ENCODE measurements around the gene KRT17. TPM values are rescaled to one million over a fixed set of nuclear protein-coding genes. Genes with fewer than 3 reads are reported as not detected.
"Not testable (repeated sequence)": the region's sequence is repeated elsewhere in the genome, so short reads cannot be mapped to it uniquely, and the experiment has no call there.

Gene KRT17
- total RNA-seq, 4 donors from 2014 or later = 0.70 to 12.6 TPM; not detected in 2

DNA sequence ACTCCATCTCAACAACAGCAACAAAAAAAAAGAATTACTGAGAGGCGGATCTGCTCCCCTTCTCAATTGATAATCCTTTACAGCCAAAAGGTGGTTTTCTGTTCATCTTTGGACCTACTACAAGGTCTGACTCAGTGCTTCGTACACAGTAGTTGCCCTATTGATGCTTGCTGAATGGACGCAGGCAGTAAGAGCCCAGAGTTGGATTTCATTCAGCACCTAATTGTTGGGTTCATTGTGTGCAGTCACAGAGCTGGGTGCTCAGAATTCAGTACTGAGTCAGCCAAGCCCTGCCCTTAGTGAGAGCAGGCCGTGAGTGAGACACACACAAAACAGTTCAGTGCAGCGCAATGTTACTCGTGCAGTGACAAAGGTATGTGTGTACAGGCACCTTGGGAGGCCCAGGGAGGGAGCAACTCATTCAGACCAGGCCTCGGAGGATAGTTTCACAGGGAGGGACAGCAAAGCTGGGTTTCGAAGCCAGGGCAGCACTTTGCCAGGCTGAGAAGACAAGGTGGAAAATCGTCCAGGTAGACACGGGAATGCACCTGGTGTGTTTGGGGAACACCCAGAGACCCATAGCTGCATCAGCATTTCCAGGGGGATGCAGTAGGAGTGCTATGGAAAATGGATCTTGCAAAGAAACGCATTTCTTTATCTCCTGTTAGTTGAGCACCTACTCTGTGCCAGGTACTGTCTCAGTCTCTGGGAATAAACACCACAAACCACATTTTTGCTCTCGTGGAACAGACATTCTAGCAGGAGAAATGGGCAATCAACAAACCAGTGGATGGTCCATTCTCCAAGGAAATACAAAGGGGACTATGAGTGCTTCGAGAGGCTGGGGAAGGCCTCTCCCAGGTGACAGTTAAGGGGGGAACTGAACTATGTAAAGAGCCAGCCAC, 18.1 kb upstream of the KRT17 start:
- H3K9me3 ChIP-seq = no peaks in the 10 kb centered on the region
- no peak for DNase-seq
- H3K36me3 ChIP-seq = no peaks in the 10 kb centered on the region
- TF ChIP-seq, protein P1, sequence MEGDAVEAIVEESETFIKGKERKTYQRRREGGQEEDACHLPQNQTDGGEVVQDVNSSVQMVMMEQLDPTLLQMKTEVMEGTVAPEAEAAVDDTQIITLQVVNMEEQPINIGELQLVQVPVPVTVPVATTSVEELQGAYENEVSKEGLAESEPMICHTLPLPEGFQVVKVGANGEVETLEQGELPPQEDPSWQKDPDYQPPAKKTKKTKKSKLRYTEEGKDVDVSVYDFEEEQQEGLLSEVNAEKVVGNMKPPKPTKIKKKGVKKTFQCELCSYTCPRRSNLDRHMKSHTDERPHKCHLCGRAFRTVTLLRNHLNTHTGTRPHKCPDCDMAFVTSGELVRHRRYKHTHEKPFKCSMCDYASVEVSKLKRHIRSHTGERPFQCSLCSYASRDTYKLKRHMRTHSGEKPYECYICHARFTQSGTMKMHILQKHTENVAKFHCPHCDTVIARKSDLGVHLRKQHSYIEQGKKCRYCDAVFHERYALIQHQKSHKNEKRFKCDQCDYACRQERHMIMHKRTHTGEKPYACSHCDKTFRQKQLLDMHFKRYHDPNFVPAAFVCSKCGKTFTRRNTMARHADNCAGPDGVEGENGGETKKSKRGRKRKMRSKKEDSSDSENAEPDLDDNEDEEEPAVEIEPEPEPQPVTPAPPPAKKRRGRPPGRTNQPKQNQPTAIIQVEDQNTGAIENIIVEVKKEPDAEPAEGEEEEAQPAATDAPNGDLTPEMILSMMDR (IDR thresholded peaks at IDR 0.05) = no peak
- H3K27ac ChIP-seq = no peak overlapping the region
- no peak overlapping the region for H3K4me3 ChIP-seq
- H3K4me1 ChIP-seq = no peaks in the 10 kb centered on the region
- H3K27me3 ChIP-seq = no peaks in the 10 kb centered on the region
- intact Hi-C loops (cut with DNase I; ENCODE audit: low total_unique reads) = loop anchor here (10.0 kb wide), 1 partner anchor 788 kb away; no protein-coding TSS in a partner anchor

DNA sequence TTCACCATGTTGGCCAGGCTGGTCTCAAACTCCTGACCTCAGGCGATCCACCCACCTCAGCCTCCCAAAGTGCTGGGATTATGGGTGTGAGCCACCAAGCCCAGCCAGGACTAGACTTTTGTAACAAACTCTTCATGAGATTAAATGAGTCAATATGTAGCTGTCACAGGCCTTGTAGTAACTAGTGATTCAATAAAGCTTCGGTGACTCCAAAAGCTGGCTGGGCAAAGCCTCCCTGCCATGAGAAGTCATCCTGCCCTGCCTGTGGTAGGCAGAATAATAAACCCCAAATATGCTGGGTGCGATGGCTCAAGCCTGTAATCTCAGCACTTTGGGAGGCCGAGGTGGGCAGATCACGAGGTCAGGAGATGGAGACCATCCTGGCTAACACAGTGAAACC, 16.2 kb upstream of the KRT17 start:
- not testable (repeated sequence) for DNase-seq, H3K4me1 ChIP-seq, H3K4me3 ChIP-seq, H3K9me3 ChIP-seq, H3K36me3 ChIP-seq, H3K27ac ChIP-seq, H3K27me3 ChIP-seq
- intact Hi-C loops (cut with DNase I; ENCODE audit: low total_unique reads) = loop anchor here (10.0 kb wide), 1 partner anchor 786 kb away; no protein-coding TSS in a partner anchor

DNA sequence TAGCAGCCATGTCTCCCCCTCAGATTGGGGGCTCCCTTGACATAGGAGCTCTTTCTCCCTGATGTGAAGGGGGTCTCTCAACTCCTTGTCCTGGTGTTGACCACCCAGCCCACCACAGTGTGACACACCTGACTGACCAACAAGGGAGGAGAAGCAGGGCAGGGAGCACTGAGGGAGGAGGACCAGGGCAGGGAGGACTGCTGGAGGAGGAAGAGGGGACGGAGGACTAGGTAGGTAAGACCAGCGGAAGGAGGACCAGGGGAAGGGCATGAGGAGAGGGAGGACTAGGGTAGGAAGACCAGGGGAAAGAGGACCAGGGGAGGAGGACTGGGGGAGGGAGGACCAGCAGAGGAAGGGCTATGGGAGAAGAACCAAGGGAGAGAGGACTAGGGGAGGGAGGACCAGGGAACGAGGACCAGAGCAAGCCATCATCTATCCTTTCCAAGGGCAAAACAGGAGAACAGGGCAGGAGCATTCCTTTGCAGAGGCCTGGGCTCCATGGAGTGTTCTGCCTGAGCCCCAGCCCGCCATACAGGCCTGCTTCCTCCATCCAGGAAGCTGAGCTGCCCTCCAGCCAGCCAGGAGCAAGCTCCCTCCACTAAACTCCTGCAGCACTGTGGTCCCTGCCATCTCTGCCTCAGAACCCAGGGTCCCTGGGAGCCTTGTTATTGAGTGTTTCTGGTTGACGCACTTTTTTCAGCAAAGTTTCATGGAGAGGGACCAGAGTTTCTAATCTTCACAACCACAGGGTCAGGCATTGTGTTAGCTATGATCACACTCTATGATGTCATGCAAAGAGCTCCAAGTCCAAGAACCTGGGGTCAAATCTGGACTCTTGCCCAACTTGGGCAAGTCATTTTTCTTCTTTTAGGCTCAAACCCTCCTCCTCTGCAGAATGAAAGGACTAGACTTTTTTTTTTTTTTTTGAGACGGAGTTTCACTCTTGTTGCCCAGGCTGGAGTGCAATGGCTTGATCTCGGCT, 15.4 kb upstream of the KRT17 start:
- no peak for DNase-seq
- intact Hi-C loops (cut with DNase I; ENCODE audit: low total_unique reads) = loop anchor here (10.0 kb wide), 1 partner anchor 785 kb away; no protein-coding TSS in a partner anchor
- H3K4me3 ChIP-seq = no peak overlapping the region
- no peaks in the 10 kb centered on the region for H3K27me3 ChIP-seq
- TF ChIP-seq, protein P1 (IDR thresholded peaks at IDR 0.05) = no peak
- TF ChIP-seq POLR2A (IDR thresholded peaks at IDR 0.05) = no peak
- H3K27ac ChIP-seq = no peak overlapping the region
- no peaks in the 10 kb centered on the region for H3K36me3 ChIP-seq
- no peaks in the 10 kb centered on the region for H3K9me3 ChIP-seq
- H3K4me1 ChIP-seq = no peaks in the 10 kb centered on the region

DNA sequence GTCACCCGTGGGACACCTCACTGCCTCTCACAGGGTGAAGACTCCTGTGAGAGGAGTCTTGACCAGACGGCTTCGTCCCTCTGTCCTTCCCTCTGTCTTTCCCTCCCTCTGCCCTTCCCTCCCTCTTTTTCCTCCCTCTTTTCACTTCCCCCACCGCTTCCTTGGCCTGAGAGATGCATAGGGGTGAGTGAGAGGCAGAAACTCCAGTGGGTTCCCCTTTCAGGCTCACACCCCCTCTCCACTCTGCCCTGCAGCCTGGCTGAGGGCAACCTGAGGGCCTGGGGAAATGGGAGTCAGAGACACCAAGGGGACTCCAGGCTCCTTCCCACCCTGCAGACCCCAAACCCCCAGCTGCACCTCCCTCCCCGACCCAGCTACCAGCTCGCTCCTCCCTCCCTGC, 14.6 kb upstream of the KRT17 start:
- no peaks in the 10 kb centered on the region for H3K27me3 ChIP-seq
- intact Hi-C loops (cut with DNase I; ENCODE audit: low total_unique reads) = no loop called here
- DNase-seq = no peak
- no peak overlapping the region for H3K4me3 ChIP-seq
- no peaks in the 10 kb centered on the region for H3K9me3 ChIP-seq
- no peak overlapping the region for H3K27ac ChIP-seq
- TF ChIP-seq POLR2A (IDR thresholded peaks at IDR 0.05) = no peak
- TF ChIP-seq, protein P1 (IDR thresholded peaks at IDR 0.05) = no peak
- no peaks in the 10 kb centered on the region for H3K36me3 ChIP-seq
- no peaks in the 10 kb centered on the region for H3K4me1 ChIP-seq

DNA sequence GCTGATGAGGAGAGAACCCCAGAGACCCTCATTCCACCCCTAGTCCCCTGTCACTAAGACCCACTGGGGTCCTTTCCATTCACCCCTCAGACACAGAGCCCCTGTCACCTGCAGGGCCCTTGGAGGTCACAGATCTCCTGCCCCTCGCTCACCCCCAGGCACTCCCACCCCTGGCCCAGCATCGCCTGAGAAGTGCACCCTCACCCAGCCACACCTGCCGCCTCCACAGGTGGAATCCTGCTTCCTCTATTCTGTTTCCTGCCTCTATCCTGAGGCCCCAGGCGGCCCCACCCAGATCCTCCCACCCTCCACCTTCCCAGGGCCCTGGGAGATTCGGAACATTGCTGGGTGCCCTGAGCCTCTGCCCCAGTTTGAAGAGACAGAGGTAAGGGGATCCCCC, 13.8 kb upstream of the KRT17 start:
- intact Hi-C loops (cut with DNase I; ENCODE audit: low total_unique reads) = no loop called here
- Histone ChIP-seq H3K36me3 (no peaks in the 10 kb centered on the region), H3K27ac (no peak overlapping the region), H3K4me1 (no peaks in the 10 kb centered on the region), H3K27me3 (no peaks in the 10 kb centered on the region), H3K9me3 (no peaks in the 10 kb centered on the region), H3K4me3 (no peak overlapping the region)
- no peak for DNase-seq
- TF ChIP-seq, protein P1 (IDR thresholded peaks at IDR 0.05) = no peak
- no peak for TF ChIP-seq POLR2A (IDR thresholded peaks at IDR 0.05)
